ACC112 (cell line): ENCODE data around the gene CCR5AS.

Experiments used
- H2AFZ ChIP-seq: fragments of 200-600 bp; sonication (generic); one replicate; pipeline ENCODE4 v1.6.0; 2017; ENCODE audit warnings: antibody characterized with exemption, low read length; ENCODE audit not compliant: unreplicated experiment
- H3K27ac ChIP-seq: fragments of 200-600 bp; sonication (generic); 2 replicates; pipeline ENCODE4 v1.5.1; 2014; ENCODE audit warnings: low read depth, mild to moderate bottlenecking, antibody characterized with exemption, low read length, moderate library complexity
- H3K27me3 ChIP-seq: fragments of 200-600 bp; sonication (generic); 2 replicates; pipeline ENCODE4 v1.6.1; 2014; ENCODE audit warnings: mild to moderate bottlenecking, antibody characterized with exemption, low read length, moderate library complexity, mixed read lengths; ENCODE audit not compliant: insufficient read depth
- H3K36me3 ChIP-seq: fragments of 200-600 bp; sonication (generic); 2 replicates; pipeline ENCODE4 v1.6.1; 2016; ENCODE audit warnings: mild to moderate bottlenecking, antibody characterized with exemption, low read length, moderate library complexity, mixed read lengths; ENCODE audit not compliant: insufficient read depth
- H3K4me1 ChIP-seq: fragments of 200-600 bp; sonication (generic); one replicate; pipeline ENCODE4 v1.6.1; 2016; ENCODE audit warnings: low read length, mixed read lengths; ENCODE audit not compliant: insufficient read depth, unreplicated experiment, control insufficient read depth
- H3K4me3 ChIP-seq: fragments of 200-600 bp; sonication (generic); 2 replicates; pipeline ENCODE4 v1.5.1; 2014; ENCODE audit warnings: mild to moderate bottlenecking, low read depth, low read length
- H3K79me2 ChIP-seq: fragments of 200-600 bp; sonication (generic); one replicate; pipeline ENCODE4 v1.6.0; 2016; ENCODE audit warnings: low read length; ENCODE audit not compliant: control insufficient read depth, unreplicated experiment, insufficient read depth

CCR5AS gene

DNA sequence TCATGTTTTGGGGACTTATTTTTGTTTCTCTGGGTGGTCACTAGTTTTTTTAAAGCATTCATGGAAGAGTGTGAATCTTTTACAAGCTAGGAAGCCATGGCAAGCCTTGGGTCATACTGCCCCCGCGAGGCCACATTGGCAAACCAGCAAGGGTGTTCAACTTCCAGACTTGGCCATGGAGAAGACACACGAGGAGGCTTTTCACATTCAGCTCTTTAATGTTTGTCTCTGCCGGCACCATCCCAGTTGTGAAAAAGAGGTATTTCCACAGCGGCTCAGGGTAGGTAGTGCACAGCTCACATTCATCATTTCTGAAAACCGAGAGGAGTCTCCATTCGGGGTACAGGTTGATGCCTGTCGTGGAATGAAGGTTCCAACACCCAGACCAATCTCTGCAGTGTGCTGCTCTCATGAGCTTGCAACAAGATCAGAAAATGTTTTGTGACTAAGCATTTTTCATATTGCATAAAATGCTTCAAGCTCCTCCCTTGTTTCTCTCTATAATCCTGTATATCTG is 28.4 kb downstream of the CCR5AS start:
- H3K4me1 ChIP-seq: no peaks in the 10 kb centered on the region

DNA sequence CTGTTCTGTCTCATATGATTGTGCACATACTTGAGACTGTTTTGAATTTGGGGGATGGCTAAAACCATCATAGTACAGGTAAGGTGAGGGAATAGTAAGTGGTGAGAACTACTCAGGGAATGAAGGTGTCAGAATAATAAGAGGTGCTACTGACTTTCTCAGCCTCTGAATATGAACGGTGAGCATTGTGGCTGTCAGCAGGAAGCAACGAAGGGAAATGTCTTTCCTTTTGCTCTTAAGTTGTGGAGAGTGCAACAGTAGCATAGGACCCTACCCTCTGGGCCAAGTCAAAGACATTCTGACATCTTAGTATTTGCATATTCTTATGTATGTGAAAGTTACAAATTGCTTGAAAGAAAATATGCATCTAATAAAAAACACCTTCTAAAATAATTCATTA is 31.1 kb downstream of the CCR5AS start:
- Histone ChIP-seq H3K27ac (no peak overlapping the region), H3K4me1 (no peaks in the 10 kb centered on the region), H2AFZ (no peak overlapping the region), H3K27me3 (peaks cover 43% of the 10 kb centered on the region), H3K79me2 (no peaks in the 10 kb centered on the region), H3K36me3 (no peaks in the 10 kb centered on the region), H3K4me3 (no peak overlapping the region)

More for the DNA sequence above, 28.4 kb downstream of the CCR5AS start:
- Histone ChIP-seq H3K27ac (no peak overlapping the region), H3K36me3 (no peaks in the 10 kb centered on the region), H3K79me2 (no peaks in the 10 kb centered on the region), H3K4me3 (no peak overlapping the region), H3K27me3 (peaks cover 34% of the 10 kb centered on the region), H2AFZ (no peak overlapping the region)

DNA sequence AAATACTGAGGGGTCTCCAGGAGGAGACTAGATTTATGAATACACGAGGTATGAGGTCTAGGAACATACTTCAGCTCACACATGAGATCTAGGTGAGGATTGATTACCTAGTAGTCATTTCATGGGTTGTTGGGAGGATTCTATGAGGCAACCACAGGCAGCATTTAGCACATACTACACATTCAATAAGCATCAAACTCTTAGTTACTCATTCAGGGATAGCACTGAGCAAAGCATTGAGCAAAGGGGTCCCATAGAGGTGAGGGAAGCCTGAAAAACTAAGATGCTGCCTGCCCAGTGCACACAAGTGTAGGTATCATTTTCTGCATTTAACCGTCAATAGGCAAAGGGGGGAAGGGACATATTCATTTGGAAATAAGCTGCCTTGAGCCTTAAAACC is 31.6 kb downstream of the CCR5AS start:
- Histone ChIP-seq H3K36me3 (no peaks in the 10 kb centered on the region), H3K4me3 (no peak overlapping the region), H3K4me1 (no peaks in the 10 kb centered on the region), H3K27me3 (peaks cover 49% of the 10 kb centered on the region), H2AFZ (no peak overlapping the region), H3K27ac (no peak overlapping the region), H3K79me2 (no peaks in the 10 kb centered on the region)

DNA sequence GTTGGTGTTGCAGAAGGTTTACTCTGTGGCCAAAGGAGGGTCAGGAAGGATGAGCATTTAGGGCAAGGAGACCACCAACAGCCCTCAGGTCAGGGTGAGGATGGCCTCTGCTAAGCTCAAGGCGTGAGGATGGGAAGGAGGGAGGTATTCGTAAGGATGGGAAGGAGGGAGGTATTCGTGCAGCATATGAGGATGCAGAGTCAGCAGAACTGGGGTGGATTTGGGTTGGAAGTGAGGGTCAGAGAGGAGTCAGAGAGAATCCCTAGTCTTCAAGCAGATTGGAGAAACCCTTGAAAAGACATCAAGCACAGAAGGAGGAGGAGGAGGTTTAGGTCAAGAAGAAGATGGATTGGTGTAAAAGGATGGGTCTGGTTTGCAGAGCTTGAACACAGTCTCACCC is 32.1 kb downstream of the CCR5AS start:
- H3K27me3 ChIP-seq: peaks cover 53% of the 10 kb centered on the region
- no peaks in the 10 kb centered on the region for H3K4me1 ChIP-seq
- no peak overlapping the region for H2AFZ ChIP-seq

GRCh38 chr3:46372492-46373359 is 34.1 kb downstream of the CCR5AS start:
- H3K4me1 ChIP-seq: no peaks in the 10 kb centered on the region
- no peak overlapping the region for H3K27ac ChIP-seq
- H3K27me3 ChIP-seq: peaks cover 71% of the 10 kb centered on the region

More for the DNA sequence above, 32.1 kb downstream of the CCR5AS start:
- no peaks in the 10 kb centered on the region for H3K36me3 ChIP-seq
- H3K4me3 ChIP-seq: no peak overlapping the region
- no peak overlapping the region for H3K27ac ChIP-seq
- no peaks in the 10 kb centered on the region for H3K79me2 ChIP-seq

GRCh38 chr3:46371519-46372340 is 35.1 kb downstream of the CCR5AS start:
- peaks cover 81% of the 10 kb centered on the region for H3K27me3 ChIP-seq
- H3K36me3 ChIP-seq: no peaks in the 10 kb centered on the region
- H3K27ac ChIP-seq: no peak overlapping the region
- H2AFZ ChIP-seq: no peak overlapping the region
- H3K79me2 ChIP-seq: no peaks in the 10 kb centered on the region
- no peaks in the 10 kb centered on the region for H3K4me1 ChIP-seq
- no peak overlapping the region for H3K4me3 ChIP-seq

More at GRCh38 chr3:46372492-46373359, 34.1 kb downstream of the CCR5AS start:
- H2AFZ ChIP-seq: no peak overlapping the region
- no peak overlapping the region for H3K4me3 ChIP-seq
- H3K36me3 ChIP-seq: no peaks in the 10 kb centered on the region
- H3K79me2 ChIP-seq: no peaks in the 10 kb centered on the region

DNA sequence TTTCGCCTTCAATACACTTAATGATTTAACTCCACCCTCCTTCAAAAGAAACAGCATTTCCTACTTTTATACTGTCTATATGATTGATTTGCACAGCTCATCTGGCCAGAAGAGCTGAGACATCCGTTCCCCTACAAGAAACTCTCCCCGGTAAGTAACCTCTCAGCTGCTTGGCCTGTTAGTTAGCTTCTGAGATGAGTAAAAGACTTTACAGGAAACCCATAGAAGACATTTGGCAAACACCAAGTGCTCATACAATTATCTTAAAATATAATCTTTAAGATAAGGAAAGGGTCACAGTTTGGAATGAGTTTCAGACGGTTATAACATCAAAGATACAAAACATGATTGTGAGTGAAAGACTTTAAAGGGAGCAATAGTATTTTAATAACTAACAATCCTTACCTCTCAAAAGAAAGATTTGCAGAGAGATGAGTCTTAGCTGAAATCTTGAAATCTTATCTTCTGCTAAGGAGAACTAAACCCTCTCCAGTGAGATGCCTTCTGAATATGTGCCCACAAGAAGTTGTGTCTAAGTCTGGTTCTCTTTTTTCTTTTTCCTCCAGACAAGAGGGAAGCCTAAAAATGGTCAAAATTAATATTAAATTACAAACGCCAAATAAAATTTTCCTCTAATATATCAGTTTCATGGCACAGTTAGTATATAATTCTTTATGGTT is 35.9 kb downstream of the CCR5AS start, which contains the start of gene CCR5:
Gene CCR5, plus strand, starts transcription at position 108 of the 680 bp plus-strand sequence. CDS start 1,957 bp downstream, outside the sequence.
- H3K36me3 ChIP-seq: no peaks in the 10 kb centered on the region
- H3K27ac ChIP-seq: no peak within 1 kb of the TSS
- no peaks in the 10 kb centered on the region for H3K4me1 ChIP-seq
- peaks cover 87% of the 10 kb centered on the region for H3K27me3 ChIP-seq
- no peaks in the 10 kb centered on the region for H3K79me2 ChIP-seq
- no peak within 1 kb of the TSS for H2AFZ ChIP-seq
- no peak within 1 kb of the TSS for H3K4me3 ChIP-seq

DNA sequence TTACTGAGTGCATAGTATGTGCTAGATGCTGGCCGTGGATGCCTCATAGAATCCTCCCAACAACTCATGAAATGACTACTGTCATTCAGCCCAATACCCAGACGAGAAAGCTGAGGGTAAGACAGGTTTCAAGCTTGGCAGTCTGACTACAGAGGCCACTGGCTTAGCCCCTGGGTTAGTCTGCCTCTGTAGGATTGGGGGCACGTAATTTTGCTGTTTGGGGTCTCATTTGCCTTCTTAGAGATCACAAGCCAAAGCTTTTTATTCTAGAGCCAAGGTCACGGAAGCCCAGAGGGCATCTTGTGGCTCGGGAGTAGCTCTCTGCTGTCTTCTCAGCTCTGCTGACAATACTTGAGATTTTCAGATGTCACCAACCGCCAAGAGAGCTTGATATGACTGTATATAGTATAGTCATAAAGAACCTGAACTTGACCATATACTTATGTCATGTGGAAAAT is 37.2 kb downstream of the CCR5AS start:
- Histone ChIP-seq H3K4me3 (no peak overlapping the region), H3K36me3 (no peaks in the 10 kb centered on the region), H3K27ac (no peak overlapping the region), H2AFZ (no peak overlapping the region), H3K79me2 (no peaks in the 10 kb centered on the region), H3K27me3 (peaks cover 86% of the 10 kb centered on the region), H3K4me1 (no peaks in the 10 kb centered on the region)

GRCh38 chr3:46369151-46369550 is 37.7 kb downstream of the CCR5AS start:
- H3K27me3 ChIP-seq: peaks cover 85% of the 10 kb centered on the region
- no peaks in the 10 kb centered on the region for H3K79me2 ChIP-seq
- H3K36me3 ChIP-seq: no peaks in the 10 kb centered on the region
- no peak overlapping the region for H3K4me3 ChIP-seq
- H2AFZ ChIP-seq: no peak overlapping the region
- H3K27ac ChIP-seq: no peak overlapping the region
- no peaks in the 10 kb centered on the region for H3K4me1 ChIP-seq

- H3K4me1 ChIP-seq: no peaks in the 10 kb centered on the region
- no peak overlapping the region for H2AFZ ChIP-seq
- H3K27me3 ChIP-seq: peaks cover 85% of the 10 kb centered on the region
- H3K79me2 ChIP-seq: no peaks in the 10 kb centered on the region
- no peak overlapping the region for H3K27ac ChIP-seq
- H3K4me3 ChIP-seq: no peak overlapping the region
- no peaks in the 10 kb centered on the region for H3K36me3 ChIP-seq
These were observed 38.3 kb downstream of the CCR5AS start for GRCh38 chr3:46368569-46368968.
